Endothelial cell (in vitro differentiated cells): ENCODE measurements around the gene C3orf85. TPM values are rescaled to one million over a fixed set of nuclear protein-coding genes. Genes with fewer than 3 reads are reported as not detected.
"Not testable (repeated sequence)": the region's sequence is repeated elsewhere in the genome, so short reads cannot be mapped to it uniquely, and the experiment has no call there.

Experiments
- DNase-seq: peaks from one replicate; pipeline ENCODE4 v3.0.0; 2021; ENCODE audit warnings: low spot score
- H3K27ac Mint-ChIP-seq: one replicate; pipeline ENCODE4 v1.8.0; 2021; ENCODE audit warnings: mixed read lengths, inconsistent platforms; ENCODE audit not compliant: unreplicated experiment
- H3K27me3 Mint-ChIP-seq: one replicate; pipeline ENCODE4 v1.8.0; 2021; ENCODE audit warnings: mild to moderate bottlenecking, moderate library complexity, mixed read lengths, inconsistent platforms; ENCODE audit not compliant: unreplicated experiment
- H3K36me3 Mint-ChIP-seq: one replicate; pipeline ENCODE4 v1.8.0; 2021; ENCODE audit warnings: mild to moderate bottlenecking, low read depth, mixed read lengths, inconsistent platforms; ENCODE audit not compliant: unreplicated experiment
- H3K4me1 Mint-ChIP-seq: one replicate; pipeline ENCODE4 v1.8.0; 2021; ENCODE audit warnings: mild to moderate bottlenecking, mixed read lengths, inconsistent platforms; ENCODE audit not compliant: unreplicated experiment
- H3K4me3 Mint-ChIP-seq: one replicate; pipeline ENCODE4 v1.8.0; 2021; ENCODE audit warnings: mild to moderate bottlenecking, mixed read lengths, inconsistent platforms; ENCODE audit not compliant: unreplicated experiment
- H3K9me3 Mint-ChIP-seq: one replicate; pipeline ENCODE4 v1.8.0; 2021; ENCODE audit warnings: mixed read lengths, inconsistent platforms; ENCODE audit not compliant: unreplicated experiment
- CTCF ChIP-seq: fragments of 200-600 bp; sonication (generic); IDR thresholded peaks from one replicate; pipeline ENCODE4 v1.5.0; 2021; ENCODE audit warnings: antibody characterized with exemption; ENCODE audit not compliant: unreplicated experiment
- total RNA-seq: library from RNA; stranded (reverse); fragmentation: NEBNext Ultra II Directional; extraction: Animal tissue kit (Norgen Biotek cat#: 25700); gene quantifications from one replicate; pipeline ENCODE4 v1.2.1, GENCODE V29; 2021; ENCODE audit not compliant: unreplicated experiment

Gene C3orf85
- total RNA-seq, 1 donor from 2014 or later, result not detected

- no peak overlapping the region for H3K4me3 Mint-ChIP-seq
Observed at GRCh38 chr3:109127553-109127952, 9.0 kb upstream of the C3orf85 start.

GRCh38 chr3:109131276-109131675, 5.2 kb upstream of the C3orf85 start:
- Mint-ChIP-seq H3K4me1 (no peaks in the 10 kb centered on the region), H3K9me3 (no peaks in the 10 kb centered on the region), H3K27me3 (no peaks in the 10 kb centered on the region), H3K27ac (no peak overlapping the region), H3K36me3 (no peaks in the 10 kb centered on the region), H3K4me3 (no peak overlapping the region)
- DNase-seq, result no peak
- TF ChIP-seq CTCF, result no peak

More at GRCh38 chr3:109127553-109127952, 9.0 kb upstream of the C3orf85 start:
- no peak overlapping the region for H3K27ac Mint-ChIP-seq
- H3K27me3 Mint-ChIP-seq, result no peaks in the 10 kb centered on the region
- H3K9me3 Mint-ChIP-seq, result peaks cover 5% of the 10 kb centered on the region
- peaks cover 5% of the 10 kb centered on the region for H3K36me3 Mint-ChIP-seq
- peaks cover 3% of the 10 kb centered on the region for H3K4me1 Mint-ChIP-seq
- DNase-seq, result no peak
- TF ChIP-seq CTCF, result no peak

GRCh38 chr3:109132801-109133473, 3.6 kb upstream of the C3orf85 start:
- H3K27me3 Mint-ChIP-seq, result no peaks in the 10 kb centered on the region
- DNase-seq, result no peak
- H3K4me1 Mint-ChIP-seq, result no peaks in the 10 kb centered on the region
- H3K4me3 Mint-ChIP-seq, result no peak overlapping the region
- no peak overlapping the region for H3K27ac Mint-ChIP-seq
- no peak for TF ChIP-seq CTCF
- no peaks in the 10 kb centered on the region for H3K36me3 Mint-ChIP-seq
- no peaks in the 10 kb centered on the region for H3K9me3 Mint-ChIP-seq

- not testable (repeated sequence) for H3K27me3 Mint-ChIP-seq, H3K27ac Mint-ChIP-seq, H3K4me1 Mint-ChIP-seq, H3K9me3 Mint-ChIP-seq, H3K36me3 Mint-ChIP-seq, DNase-seq, H3K4me3 Mint-ChIP-seq
Observed at GRCh38 chr3:109133474-109133816, 3.1 kb upstream of the C3orf85 start.

DNA sequence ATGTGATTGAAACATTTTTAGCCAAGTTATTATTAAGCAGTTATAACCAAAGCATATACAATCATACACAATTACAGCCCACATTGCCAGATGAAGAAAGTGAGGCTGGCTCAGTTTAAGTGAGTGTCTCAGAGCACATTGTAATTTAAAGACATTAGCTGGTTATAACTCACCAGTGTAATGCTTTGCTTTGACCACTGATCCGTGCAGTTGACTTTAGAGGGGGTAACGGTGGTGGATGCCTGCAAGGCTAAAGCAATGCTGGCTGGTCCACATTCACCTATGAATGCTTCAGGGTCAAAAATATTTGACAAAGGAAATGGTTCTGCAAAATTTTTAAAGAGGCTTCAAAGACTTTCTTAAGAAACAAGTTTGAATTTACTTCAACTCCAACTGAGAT, 1.2 kb downstream of the C3orf85 start:
- Mint-ChIP-seq H3K4me3 (no peak overlapping the region), H3K27ac (no peak overlapping the region), H3K9me3 (no peaks in the 10 kb centered on the region), H3K4me1 (peaks cover 6% of the 10 kb centered on the region), H3K27me3 (no peaks in the 10 kb centered on the region), H3K36me3 (no peaks in the 10 kb centered on the region)
- DNase-seq, result no peak
- no peak for TF ChIP-seq CTCF
